Gastroesophageal sphincter (tissue), 3 donors: ENCODE results near the gene IBTK.

Experiments
- CTCF ChIP-seq, 4 experiments: fragments of 200-600 bp in 2 of 4; fragments of 450-650 bp in 2 of 4; sonication (generic) in 1 of 4; IDR thresholded peaks; one replicate each; pipeline ENCODE4 v1.5.1; 2017 to 2019; ENCODE audit warnings: antibody characterized with exemption in 4 of 4, mild to moderate bottlenecking in 2 of 4, moderate library complexity in 2 of 4
- EP300 ChIP-seq: sonication (generic); formaldehyde crosslinking; IDR thresholded peaks from one replicate; pipeline ENCODE4 v1.6.1; 2017; ENCODE audit warnings: antibody characterized with exemption, mild to moderate bottlenecking
- POLR2A ChIP-seq, 2 donors: fragments of 450-650 bp; IDR thresholded peaks; one replicate each; pipeline ENCODE4 v1.6.1; 2017; ENCODE audit warnings: antibody characterized with exemption in 2 of 2, mild to moderate bottlenecking in 2 of 2, moderate library complexity in 1 of 2
- POLR2AphosphoS5 ChIP-seq: sonication (generic); formaldehyde crosslinking; IDR thresholded peaks from one replicate; pipeline ENCODE4 v1.6.1; 2017; ENCODE audit warnings: antibody characterized with exemption

GRCh38 chr6:82195619-82196018, 51.9 kb downstream of the IBTK start:
- no peak for TF ChIP-seq CTCF (IDR thresholded peaks at IDR 0.05)
- no peak for TF ChIP-seq POLR2A (IDR thresholded peaks at IDR 0.05)
- no peak for TF ChIP-seq POLR2AphosphoS5
- TF ChIP-seq EP300 = no peak
